GM19395 (cell line): ENCODE measurements around the gene RABL3.
"Not testable (repeated sequence)": the region's sequence is repeated elsewhere in the genome, so short reads cannot be mapped to it uniquely, and the experiment has no call there.

ENCODE experiments used
- ATAC-seq: cut with Tn5 transposase; IDR thresholded peaks from one replicate; pipeline ENCODE4 v1.9.1; 2021; ENCODE audit warnings: mild to moderate bottlenecking, moderate library complexity; ENCODE audit not compliant: unreplicated experiment

Gene RABL3

DNA sequence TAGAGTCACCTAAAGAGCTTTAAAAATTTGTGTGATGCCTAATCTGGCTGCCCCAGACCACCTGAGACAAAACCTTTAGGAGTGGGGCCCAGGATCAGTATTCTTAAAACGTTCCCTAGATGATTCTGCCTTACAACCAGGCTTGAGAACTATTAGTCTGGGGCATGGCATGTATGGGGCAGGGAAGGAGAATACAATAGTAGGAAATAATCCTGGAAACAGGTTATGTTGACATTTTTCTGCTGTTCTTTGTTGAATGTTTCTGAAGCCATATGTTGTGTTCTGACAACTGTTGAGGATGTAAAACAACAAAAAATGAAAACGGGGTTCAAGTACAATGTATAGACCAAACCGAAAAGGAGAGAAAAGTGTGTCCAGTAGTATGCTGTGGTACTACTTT is 3.1 kb upstream of the RABL3 start:
- ATAC-seq = no peak

DNA sequence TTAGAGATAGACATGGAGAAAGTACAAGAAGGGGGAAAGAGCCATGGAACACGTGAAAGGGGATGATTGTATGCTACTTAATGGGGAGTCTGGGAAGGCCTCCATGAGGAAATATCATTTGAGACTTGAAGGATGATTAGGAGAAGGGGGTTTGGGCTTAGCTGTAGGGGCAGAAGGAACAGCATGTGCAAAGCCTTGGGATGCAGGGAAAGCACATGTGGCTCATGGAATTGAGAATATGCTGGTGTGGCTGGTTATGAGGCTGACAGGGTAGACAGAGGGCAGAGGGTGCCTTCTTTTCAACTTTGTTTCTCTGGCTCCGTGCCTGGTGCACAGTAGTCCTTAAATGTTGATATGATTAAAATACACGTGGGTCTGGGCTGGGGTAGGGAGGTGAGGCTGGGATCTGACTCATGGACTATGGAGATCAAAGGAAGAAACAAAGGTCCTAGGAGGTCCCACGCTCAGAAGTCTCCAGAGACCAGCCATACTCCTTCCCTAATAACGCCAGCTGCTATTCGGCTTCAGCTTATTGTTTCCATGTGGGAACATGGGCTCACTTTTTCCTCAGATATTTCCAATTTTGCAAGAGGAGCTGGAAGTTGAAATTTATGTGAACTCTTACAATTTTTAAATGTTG is 1.4 kb upstream of the RABL3 start:
- no peak for ATAC-seq

DNA sequence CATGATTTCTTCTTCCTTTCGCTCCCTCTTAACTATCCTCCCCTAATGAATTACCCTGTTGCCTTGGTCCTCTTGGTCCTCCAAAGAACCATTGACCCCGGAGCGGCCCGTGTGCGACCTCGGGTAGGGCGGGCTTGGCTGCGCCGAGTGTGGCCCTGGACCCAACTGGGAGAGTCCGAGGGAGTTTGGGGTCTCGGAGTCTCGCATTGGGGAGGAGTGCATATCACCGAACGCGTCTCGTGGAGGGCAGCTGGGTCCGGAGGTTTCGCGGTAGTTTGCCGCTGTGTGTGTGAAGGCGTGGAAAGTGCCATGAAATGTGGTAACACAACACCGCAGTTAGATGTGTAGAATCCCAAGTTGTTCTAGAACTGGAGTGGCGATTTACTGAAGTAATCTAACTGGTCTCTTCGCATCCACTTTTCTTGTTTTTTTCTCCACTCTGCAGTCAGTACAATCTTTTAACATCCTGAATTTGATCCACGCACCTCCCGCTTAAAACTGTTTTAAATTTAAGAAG is 591 bp upstream of the RABL3 start:
- peak; percentile 35 for ATAC-seq

DNA sequence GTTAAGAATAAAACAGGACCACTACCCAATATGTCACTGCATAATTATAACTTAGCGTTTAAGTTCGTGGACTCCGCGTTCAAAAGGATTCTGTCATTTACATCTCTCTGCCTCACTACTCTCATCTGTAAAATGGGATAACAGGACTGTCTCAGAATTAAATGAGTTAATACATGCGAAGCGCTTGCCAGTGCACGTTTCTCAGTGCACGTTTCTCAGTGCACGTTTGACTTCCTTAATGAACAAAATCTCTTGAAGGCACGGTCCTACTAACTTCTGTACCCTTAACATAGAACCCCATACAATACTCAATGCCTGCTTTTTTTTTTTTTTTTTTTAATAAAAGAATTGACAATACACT is 499 bp downstream of the RABL3 start:
- peak; percentile 24 for ATAC-seq

DNA sequence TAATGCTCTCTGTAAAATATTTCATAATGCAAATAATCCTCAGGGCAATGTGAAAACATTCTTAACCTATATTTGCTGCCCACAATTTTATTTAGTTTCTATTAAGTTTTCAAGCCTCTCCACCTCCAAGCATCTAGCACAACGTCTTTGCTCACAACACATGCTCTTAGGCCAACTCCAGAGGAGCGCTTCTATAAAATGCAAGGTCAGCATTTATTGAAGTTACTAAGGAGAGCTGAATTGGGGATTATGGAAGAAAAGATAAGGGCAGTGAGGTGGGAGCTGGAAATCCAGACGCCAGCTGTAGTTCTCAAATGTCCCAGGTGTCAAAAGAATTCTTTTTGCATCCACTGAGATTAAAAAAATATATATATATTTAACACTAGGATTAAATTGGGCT is 996 bp downstream of the RABL3 start:
- no peak for ATAC-seq

DNA sequence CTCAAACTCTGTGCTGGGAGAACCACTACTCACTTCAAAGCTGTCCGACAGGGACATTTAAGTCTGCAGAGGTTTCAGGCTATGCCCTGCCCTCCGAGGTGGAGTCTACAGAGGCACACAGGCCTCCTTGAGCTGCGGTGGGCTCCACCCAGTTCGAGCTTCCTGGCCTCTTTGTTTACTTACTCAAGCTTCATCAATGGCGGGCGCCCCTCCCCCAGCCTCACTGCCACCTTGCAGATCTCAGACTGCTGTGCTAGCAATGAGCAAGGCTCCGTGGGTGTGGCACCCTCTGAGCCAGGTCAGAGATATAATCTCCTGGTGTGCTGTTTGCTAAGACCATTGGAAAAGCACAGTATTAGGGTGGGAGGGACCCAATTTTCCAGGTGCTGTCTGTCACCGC is 4.3 kb downstream of the RABL3 start:
- ATAC-seq = not testable (repeated sequence)

DNA sequence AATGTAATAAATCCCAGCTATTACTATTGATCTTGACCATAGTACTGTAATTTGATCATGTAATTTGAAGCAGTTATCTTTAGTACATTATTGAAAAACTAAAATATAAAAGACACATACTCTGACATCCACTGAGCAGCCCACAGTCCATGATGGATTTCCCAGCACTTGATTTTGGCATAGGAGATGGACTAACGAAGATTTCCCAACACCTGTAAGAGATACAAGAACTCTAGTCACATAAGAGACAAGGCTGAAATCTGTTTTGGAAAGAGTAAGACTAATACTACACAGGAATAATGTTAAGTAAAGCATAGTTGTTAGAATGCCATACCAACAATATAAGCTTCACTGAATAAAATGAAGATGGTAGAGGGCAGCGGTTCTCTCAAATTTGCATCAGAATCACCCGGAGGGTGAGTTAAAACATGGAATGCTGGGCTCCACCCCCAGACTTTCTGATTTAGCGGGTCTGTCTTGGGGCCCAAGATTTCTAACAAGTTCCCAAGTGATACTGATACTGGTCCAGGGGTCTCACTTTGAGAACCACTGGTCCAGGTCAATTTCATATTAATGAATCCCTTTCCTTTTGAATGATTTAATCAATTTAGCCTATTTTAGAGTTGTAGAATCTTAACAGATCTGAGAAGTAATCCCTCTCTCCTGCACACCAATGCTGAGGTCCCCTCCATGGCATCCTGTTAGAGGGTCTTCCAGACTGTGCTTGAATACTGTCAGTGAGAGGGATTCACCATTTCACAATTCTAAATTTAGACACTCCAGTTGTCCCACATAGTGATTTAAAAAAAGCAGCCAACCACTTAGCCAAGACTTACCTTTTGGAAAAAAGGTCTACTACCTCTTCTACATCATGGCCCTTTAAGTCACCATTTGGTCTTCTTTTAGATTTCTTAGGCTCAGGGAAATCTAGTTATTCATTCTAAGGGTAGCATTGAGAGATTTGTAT is 11.5 kb downstream of the RABL3 start:
- ATAC-seq = no peak

DNA sequence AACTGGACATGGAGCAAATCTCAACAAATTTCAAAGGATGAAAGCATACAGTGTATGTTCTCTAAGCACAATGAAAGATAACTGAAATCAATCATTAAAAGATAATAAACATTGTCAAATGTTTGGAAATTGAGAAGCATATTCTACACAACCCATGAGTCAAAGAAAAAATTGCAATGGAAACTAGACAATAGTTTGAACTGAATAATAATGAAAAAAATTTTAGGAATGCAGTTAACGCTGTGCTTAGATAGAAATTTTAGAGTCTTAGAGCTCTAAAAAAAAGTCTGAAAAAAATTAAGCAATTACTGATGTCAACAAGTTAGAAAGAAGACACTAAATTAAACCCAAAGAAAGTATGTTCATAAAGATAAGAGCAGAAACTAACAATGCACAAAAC is 15.5 kb downstream of the RABL3 start:
- no peak for ATAC-seq

DNA sequence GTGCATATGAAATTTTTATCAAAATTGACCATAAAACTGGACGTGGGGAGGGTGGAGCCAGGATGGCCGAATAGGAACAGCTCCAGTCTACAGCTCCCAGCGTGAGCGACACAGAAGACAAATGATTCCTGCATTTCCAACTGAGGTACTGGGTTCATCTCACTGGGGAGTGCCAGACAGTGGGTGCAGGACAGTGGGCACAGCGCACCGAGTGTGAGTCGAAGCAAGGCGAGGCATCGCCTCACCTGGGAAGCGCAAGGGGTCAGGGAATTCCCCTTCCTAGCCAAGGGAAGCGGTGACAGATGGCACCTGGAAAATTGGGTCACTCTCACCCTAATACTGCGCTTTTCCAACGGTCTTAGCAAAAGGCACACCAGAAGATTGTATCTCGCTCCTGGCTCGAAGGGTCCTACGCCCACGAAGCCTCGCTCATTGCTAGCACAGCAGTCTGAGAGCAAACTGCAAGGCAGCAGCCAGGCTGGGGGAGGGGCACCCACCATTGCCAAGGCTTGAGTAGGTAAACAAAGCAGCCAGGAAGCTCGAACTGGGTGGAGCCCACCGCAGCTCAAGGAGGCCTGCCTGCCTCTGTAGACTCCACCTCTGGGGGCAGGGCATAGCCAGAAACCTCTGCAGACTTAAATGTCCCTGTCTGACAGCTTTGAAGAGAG is 23.0 kb downstream of the RABL3 start:
- ATAC-seq = not testable (repeated sequence)

DNA sequence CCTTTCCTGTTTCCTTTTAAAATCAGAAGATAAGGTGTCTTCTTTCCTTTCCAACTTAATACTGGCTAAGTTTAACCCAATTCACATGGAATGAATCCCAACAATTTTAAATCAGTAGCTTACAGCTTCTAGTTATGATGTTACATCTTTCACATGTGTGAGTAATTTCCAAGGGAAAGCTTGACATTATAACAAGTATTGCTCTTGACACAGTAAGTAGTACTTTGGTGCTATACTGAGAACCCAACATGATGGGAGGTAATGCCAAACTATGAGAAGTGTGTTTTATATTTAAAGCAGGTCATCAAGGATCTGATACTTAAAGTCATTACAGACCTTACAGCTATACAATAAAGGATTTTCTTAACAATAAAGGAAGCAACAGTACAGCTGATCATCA is 29.1 kb downstream of the RABL3 start:
- no peak for ATAC-seq

DNA sequence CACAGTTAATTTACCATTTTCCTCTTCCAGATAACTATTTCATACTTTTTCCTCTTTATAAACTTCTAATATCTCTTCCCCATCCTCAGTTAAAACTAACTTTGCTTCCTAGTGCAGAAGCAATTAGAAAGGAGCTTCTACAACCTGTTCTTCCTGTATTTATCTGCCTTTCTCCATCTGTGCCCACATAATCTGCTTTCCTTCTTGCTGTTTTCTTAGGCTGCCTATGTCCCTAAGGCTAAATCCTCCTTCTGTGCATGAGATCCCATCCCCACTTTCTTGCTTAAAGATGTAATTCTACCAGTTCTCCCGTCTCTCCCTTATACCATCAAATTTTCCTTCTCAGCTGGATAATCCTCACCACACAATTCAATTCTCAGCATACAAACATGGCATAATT is 31.9 kb downstream of the RABL3 start:
- no peak for ATAC-seq

DNA sequence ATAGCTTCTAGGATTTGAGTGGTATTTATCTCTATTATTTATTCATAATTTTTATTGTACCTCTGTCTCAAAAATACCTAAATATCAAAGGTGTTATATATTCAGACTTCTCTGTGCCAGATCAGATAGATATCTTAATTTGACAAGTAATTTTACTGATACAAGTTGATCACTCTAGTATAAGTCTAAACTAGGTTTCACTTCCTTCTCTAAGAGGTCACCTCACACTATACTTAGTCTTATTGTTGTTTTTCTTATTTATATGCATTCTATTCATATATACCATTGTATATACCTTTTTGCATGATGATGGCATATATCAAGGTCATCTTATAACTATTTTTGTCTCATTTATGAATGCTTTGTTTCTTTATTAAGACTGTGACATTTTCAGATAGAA is 33.9 kb downstream of the RABL3 start:
- peak; percentile 82 for ATAC-seq

DNA sequence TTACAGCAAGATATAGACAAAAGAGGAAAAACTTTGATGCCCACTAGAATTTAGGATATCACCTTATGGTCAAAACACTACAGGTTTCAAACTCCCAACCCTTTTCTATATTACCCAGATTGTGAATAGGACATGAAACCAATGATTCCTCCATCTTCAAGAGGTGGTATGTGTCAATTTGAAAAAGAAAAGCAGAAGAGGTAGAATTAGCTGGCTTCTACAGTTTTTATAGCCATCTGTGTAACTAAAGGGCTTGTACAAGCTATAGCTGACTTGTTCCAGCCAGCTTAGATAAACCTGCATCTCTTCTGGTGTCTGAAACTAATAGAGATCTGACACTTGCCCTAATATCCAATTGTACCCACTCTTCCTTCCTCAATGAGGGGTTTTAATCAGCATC is 35.4 kb downstream of the RABL3 start:
- no peak for ATAC-seq

DNA sequence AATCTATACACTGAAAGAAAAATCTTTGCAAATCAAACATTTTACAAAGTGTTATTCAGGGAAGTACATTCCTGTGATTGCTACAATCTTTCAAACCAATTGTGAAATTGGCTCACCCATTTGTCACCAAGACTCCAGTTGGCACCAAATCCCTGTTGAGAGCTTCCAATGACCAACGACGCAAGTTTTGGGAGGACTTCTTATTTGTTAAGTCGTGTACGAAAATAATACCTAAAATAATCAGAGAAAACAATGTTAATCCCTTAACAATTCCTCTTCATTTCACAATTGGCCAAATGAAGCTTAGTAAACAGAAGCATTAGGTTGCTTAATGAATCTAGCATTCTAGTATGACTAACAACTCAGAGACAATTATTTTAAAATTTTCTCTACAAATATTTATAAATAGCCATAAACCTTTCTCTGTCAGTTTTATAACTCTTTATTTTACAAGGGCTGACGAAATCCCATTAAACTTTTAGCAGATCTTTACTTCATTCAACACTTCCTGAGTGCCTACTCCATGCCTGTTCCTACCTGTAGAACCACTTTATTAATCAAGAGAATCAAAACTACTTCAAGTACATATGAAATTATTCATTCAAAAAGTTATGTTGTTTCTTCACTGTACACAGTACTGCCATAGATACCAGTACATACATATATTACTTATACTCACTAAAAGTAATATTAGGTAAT is 36.3 kb downstream of the RABL3 start:
- no peak for ATAC-seq

DNA sequence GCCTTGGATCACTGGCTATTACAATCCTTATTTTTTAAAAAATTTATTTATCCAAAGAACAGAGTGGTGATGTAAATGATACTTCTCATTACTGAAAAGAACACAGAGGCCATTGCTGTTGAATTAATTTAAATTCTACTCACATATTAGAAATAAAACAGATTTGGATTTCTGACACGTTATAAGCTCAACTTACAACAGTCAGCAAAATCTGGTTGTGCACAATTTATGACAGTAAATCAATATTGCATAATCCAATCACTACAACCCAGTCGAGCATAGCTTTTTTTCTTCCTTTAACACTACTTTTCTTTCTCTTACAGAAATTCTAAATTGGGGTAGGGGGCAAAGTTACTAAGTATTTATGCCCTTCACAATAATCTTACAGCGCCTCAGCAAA is 43.0 kb downstream of the RABL3 start:
- ATAC-seq = no peak

DNA sequence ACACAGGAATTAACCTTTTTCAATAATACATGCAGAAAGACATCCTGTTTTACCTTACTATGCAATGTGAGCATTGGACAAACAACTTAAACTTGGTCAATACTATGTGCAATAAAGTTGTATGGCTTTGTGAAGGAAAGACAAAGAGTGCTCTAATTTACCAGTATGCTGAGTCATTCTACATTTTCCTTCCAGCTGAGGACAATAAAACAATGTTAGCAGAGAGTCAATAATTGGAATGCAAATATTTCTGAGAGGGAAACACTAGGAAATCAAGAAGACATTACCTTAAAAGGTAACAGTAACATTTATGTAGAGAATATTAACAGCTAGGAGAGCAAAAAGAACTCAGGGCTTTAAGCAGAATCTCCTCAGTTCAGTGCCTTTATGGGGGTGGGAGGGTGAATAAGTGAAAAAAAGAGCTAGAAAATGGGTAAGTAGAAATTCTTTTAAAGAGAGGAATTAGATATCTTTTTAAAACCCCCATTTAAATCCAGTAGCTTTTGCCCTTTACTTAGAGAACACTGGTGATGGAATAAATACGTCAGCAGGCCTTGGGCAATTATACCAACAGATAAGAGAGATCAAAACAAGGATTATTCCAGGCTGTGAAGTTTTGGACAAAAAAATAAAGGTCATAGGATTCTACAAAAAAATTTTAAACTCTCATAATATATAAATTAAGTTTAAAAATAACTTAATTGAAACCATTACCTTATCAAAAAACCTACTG is 48.7 kb downstream of the RABL3 start:
- no peak for ATAC-seq

DNA sequence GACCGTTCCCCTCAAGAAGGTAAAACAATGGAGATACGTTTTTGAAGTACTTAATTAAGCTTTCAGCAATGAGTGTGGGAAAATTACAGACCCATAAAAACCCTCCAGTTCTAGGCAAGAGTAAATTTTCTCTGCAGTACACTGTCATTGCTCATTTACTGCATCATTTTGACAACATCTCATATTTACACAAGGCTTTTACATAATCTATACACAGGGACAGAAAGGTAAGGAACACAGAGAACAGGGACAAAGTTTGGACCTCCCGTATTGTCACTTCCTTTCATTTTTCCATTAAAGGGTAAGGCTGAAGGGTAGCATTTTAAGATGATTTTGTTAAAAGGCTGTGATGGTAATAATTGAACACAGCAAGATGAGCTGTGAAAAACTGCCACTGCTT is 52.9 kb downstream of the RABL3 start:
- no peak for ATAC-seq

DNA sequence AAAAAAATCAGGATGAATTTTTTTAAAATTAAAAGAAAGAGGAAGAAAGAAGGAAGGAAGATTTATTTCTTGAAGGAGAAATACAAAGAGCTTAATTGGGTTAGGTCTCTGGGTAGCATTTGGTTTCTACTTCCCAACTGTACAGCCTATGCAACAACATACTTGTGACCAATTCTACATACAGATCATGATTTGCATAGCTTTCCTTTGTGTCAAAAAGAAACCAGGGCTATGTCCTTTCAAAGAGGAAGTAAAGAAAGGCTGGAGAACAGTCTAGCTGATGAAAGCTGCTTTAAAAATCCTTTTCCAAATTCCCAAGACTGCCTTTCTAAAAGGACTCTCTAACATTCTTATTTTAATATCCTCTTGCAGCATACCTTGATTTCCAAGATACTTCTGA is 54.2 kb downstream of the RABL3 start:
- ATAC-seq = peak; percentile 99

DNA sequence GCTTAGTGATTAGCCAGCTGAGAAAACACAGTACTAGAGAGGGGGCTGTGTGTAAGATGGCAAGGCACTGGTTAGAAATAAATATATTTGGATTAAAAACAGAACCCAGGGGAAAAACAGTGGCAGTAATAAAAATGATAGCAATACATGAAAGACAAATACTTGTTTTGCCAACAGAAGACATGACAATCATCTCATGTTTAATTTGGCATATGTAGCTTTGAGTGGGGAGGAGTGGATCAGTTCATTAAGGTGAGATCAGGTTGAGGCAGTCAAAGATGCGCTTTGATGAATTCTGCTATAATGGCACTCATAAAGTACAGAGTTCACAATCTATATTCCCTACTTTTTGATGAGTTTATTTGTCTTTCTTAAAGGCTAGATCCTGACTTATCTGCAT is 56.9 kb downstream of the RABL3 start:
- ATAC-seq = no peak

DNA sequence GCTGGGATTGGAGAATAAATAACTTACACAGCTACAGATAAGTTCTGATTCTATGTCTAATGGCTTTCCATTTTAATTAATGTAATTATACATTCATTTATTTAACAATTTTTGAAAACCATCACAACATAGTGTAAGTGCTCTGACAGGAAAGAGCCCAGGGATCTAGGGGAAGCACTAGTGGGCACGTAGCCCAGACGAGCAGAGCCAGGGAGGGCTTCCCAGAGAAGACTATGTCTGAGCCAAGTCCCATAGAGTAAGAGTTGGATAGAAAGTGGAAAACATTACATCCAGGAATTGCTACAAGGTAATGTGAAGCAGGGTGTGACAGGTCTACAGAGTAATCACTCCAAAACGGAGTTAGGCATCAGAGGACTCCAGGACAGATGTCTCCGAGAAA is 57.4 kb downstream of the RABL3 start:
- ATAC-seq = no peak
